GM20000 (cell line): ENCODE data around the gene ARHGEF40.

ENCODE experiments used
- DNase-seq: peaks from one replicate; pipeline ENCODE4 v3.0.0; 2012; ENCODE audit warnings: low spot score
- CTCF ChIP-seq: IDR thresholded peaks from 2 replicates; pipeline ENCODE4 v1.5.1; 2012; ENCODE audit warnings: mild to moderate bottlenecking, control low read depth; ENCODE audit errors: extremely low read depth, missing control alignments

Gene ARHGEF40

GRCh38 chr14:21057803-21058675 lies 12.1 kb upstream of the ARHGEF40 start, which contains the start of gene RNASE8:
TSS of gene RNASE8 (plus strand) at chr14:21057822. CDS start at chr14:21057893, 71 bp downstream.
- no peak for DNase-seq
- TF ChIP-seq CTCF, result no peak

DNA sequence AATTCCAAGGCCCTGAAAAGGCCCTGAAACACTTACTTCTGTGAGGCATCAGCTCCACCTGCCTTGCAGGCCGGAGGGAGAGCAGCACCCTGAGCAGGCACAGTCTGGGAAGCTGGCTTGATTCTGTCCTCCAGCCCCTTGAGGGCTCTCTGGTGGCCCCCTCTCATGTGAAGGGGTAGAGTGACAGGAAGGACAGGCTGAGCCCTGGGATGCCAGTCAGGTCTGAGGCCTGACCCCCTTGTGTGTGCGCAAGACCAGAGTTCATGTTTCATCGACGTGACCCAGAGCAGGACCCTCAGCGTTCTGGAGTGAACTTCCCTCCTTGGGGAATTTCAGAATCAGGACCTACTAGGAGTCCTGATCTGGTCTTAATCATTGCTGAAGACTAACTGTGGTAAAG lies 11.2 kb upstream of the ARHGEF40 start:
- no peak for TF ChIP-seq CTCF
- no peak for DNase-seq

GRCh38 chr14:21059842-21060613 lies 10.1 kb upstream of the ARHGEF40 start:
- no peak for DNase-seq
- no peak for TF ChIP-seq CTCF

- DNase-seq, result no peak
- TF ChIP-seq CTCF, result no peak
Observed at GRCh38 chr14:21060614-21061346, 9.3 kb upstream of the ARHGEF40 start.

GRCh38 chr14:21061347-21061668 lies 8.8 kb upstream of the ARHGEF40 start:
- TF ChIP-seq CTCF, result no peak
- DNase-seq, result no peak

DNA sequence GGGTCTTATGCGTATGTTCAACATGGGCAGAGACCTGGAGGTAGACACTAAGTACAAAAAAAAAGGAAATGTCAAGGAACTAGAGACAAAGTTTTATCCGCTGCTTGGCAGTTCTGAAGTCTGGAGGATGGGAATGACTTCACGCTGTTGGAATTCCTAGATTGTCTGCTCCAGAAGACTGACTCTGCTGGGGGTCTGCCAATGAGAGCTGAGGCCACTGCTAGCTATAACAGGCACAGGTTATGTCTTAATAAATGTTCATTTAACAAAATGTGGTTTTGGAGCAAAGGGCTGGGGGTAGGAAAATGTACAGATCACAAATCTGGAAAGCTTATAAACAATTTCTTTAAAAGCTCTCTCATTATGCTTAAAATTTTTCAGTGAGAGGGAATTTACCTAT lies 6.6 kb upstream of the ARHGEF40 start:
- no peak for TF ChIP-seq CTCF
- DNase-seq, result no peak
